ENCODE data around the gene SNIP1. TPM values are rescaled to one million over a fixed set of nuclear protein-coding genes. Genes with fewer than 3 reads are reported as not detected.
"Not testable (repeated sequence)": the region's sequence is repeated elsewhere in the genome, so short reads cannot be mapped to it uniquely, and the experiment has no call there.

Gene SNIP1
- total and polyA plus RNA-seq, 7 donors, result 4.1 to 11.9 (median 8.1) TPM

- intact Hi-C loops (cut with DNase I), result no loop called here
- no peak overlapping the region for H3K4me3 ChIP-seq
- ATAC-seq (no peak), DNase-seq (no peak)
- no peak overlapping the region for H3K27ac ChIP-seq
- H3K4me1 ChIP-seq, result peaks cover 7% of the 10 kb centered on the region
- H3K9me3 ChIP-seq, result no peaks in the 10 kb centered on the region
- TF ChIP-seq, protein P1, sequence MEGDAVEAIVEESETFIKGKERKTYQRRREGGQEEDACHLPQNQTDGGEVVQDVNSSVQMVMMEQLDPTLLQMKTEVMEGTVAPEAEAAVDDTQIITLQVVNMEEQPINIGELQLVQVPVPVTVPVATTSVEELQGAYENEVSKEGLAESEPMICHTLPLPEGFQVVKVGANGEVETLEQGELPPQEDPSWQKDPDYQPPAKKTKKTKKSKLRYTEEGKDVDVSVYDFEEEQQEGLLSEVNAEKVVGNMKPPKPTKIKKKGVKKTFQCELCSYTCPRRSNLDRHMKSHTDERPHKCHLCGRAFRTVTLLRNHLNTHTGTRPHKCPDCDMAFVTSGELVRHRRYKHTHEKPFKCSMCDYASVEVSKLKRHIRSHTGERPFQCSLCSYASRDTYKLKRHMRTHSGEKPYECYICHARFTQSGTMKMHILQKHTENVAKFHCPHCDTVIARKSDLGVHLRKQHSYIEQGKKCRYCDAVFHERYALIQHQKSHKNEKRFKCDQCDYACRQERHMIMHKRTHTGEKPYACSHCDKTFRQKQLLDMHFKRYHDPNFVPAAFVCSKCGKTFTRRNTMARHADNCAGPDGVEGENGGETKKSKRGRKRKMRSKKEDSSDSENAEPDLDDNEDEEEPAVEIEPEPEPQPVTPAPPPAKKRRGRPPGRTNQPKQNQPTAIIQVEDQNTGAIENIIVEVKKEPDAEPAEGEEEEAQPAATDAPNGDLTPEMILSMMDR (IDR thresholded peaks at IDR 0.05), result no peak
- no peaks in the 10 kb centered on the region for H3K27me3 ChIP-seq (ENCODE audit: insufficient read depth in 3 of 3, low read length in 2 of 3)
- no peaks in the 10 kb centered on the region for H3K36me3 ChIP-seq (ENCODE audit: insufficient read depth in 1 of 2, low read depth in 1 of 2)
Observed at GRCh38 chr1:37519613-37520012, 34.5 kb downstream of the SNIP1 start.

- intact Hi-C loops (cut with DNase I); H3K27me3 ChIP-seq (ENCODE audit: insufficient read depth in 3 of 3, low read length in 2 of 3); H3K27ac ChIP-seq; DNase-seq; H3K4me1 ChIP-seq; ATAC-seq; H3K36me3 ChIP-seq (ENCODE audit: insufficient read depth in 1 of 2, low read depth in 1 of 2); H3K9me3 ChIP-seq: not testable (repeated sequence)
- 44 to 47% (median 44%) methylated on average over 15 of the region's 15 CpGs for WGBS, 3 donors
- peak overlapping the region; percentile 18 for H3K4me3 ChIP-seq
Observed at GRCh38 chr1:37518929-37519328, 35.2 kb downstream of the SNIP1 start.

- ATAC-seq; DNase-seq; H3K4me3 ChIP-seq; H3K9me3 ChIP-seq; H3K27ac ChIP-seq; H3K27me3 ChIP-seq (ENCODE audit: insufficient read depth in 3 of 3, low read length in 2 of 3); intact Hi-C loops (cut with DNase I); H3K36me3 ChIP-seq (ENCODE audit: insufficient read depth in 1 of 2, low read depth in 1 of 2): not testable (repeated sequence)
- H3K4me1 ChIP-seq, result peaks cover 13% of the 10 kb centered on the region
- 88 to 98% (median 88%) methylated on average over 9 to 26 of the region's 31 CpGs for WGBS, 3 donors
Observed at GRCh38 chr1:37518241-37518640, 35.9 kb downstream of the SNIP1 start.

DNA sequence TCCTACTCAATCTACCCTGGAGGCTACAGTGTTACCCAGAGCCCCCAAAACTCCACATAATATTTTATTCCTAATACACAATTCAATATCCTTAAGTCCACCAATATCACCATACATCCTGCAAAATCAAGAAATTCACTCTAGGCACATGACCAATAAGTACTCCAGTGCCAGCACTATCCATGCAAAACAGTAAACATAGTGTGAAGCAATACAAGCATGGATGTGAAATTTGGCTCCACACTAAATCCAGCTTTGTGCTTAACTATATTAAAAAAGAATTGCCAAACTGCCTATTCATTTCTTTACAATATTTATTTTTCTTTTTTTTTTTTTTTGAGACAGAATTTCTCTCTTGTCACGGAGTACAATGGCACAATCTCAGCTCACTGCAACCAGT, 36.5 kb downstream of the SNIP1 start:
- ATAC-seq, result no peak
- H3K4me1 ChIP-seq, result peaks cover 14% of the 10 kb centered on the region
- TF ChIP-seq, protein P1 (IDR thresholded peaks at IDR 0.05), result no peak
- H3K27ac ChIP-seq, result no peak overlapping the region
- peaks cover 0 to 8% of the 10 kb centered on the region in 2 donors for H3K36me3 ChIP-seq (ENCODE audit: insufficient read depth in 1 of 2, low read depth in 1 of 2)
- no peaks in the 10 kb centered on the region for H3K27me3 ChIP-seq (ENCODE audit: insufficient read depth in 3 of 3, low read length in 2 of 3)
- intact Hi-C loops (cut with DNase I), result no loop called here
- no peak overlapping the region for H3K4me3 ChIP-seq
- WGBS, 3 donors, result 91 to 100% (median 92%) methylated on average over 1 of the region's 1 CpG
- no peaks in the 10 kb centered on the region for H3K9me3 ChIP-seq
- DNase-seq, result no peak

DNA sequence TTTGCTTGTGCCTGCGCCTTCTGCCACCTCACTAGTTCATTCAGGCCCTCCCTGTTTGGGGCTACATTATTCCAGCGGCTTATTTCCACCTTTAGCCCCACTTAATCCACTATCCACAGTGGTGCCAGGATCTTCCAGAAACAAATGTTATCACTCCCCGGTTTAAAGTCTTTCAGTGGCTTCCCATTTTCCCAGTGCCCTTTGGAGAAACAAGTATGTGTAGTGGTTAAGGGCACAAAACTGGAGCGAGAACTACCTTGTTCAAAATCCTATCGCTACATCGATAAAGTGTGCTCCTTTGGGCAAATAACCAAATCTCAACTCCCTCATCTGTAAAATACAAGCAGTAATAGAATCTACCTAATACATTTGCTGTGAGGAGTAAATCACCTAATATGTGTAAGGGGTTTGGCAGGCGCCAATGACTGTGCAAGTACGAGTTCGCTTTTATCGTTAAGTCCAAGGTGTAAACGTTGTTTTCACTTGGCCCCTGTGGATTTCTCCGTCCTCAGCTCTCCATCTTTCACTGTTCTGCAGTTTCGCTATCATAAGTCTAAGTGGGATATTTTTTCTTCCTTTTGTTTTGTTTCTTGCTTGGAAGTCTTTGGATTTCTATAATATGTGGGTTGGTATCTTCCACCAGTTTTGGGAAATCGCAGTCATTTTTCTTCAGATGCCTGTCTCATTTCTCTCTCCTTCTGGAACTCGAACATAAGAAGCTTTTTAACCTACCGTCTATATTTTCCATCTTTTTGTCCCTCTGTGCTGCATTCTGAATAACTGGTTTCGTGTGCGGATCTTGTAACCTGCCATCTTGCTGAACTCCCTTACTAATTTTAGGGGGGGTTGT, 38.7 kb downstream of the SNIP1 start:
- no peaks in the 10 kb centered on the region for H3K9me3 ChIP-seq
- intact Hi-C loops (cut with DNase I), result no loop called here
- peak in 1 of 4 donors; percentile 14 for ATAC-seq
- WGBS, 3 donors, result 71 to 74% (median 71%) methylated on average over 18 of the region's 18 CpGs
- TF ChIP-seq, protein P1 (IDR thresholded peaks at IDR 0.05), result no peak
- peak overlapping the region; percentile 96 for H3K27ac ChIP-seq
- DNase-seq, result no peak
- no peaks in the 10 kb centered on the region for H3K27me3 ChIP-seq (ENCODE audit: insufficient read depth in 3 of 3, low read length in 2 of 3)
- H3K4me1 ChIP-seq, result peaks cover 14% of the 10 kb centered on the region
- peak overlapping the region; percentile 91 for H3K4me3 ChIP-seq
- H3K36me3 ChIP-seq (ENCODE audit: insufficient read depth in 1 of 2, low read depth in 1 of 2), result peaks cover 0 to 30% of the 10 kb centered on the region in 2 donors

All from psoas muscle (tissue), 8 donors.